H1 (cell line): ENCODE data around the gene DNAJC21. TPM values are rescaled to one million over a fixed set of nuclear protein-coding genes. Genes with fewer than 3 reads are reported as not detected.
"Not testable (repeated sequence)": the region's sequence is repeated elsewhere in the genome, so short reads cannot be mapped to it uniquely, and the experiment has no call there.

Experiments used
- CTCF ChIA-PET: fragments of 300-600 bp; sonication (Branson Sonifier 250); formaldehyde crosslinking; loops from one replicate; lab custom pipeline; 2021; ENCODE audit not compliant: partially characterized antibody; lab: Charles Lee
- POLR2A ChIA-PET: fragments of 300-600 bp; sonication (Branson Sonifier 250); formaldehyde crosslinking; loops from one replicate; lab custom pipeline; 2021; ENCODE audit warnings: inconsistent platforms; ENCODE audit not compliant: partially characterized antibody; lab: Charles Lee
- DNase-seq, 2 experiments: peaks; one replicate each; pipeline versions ENCODE4 v3.0.0 to v3.0.0-alpha.2; 2010 to 2022; ENCODE audit warnings: low spot score in 2 of 2, low read depth in 1 of 2, mixed read lengths in 1 of 2
- FAIRE-seq: peaks from 2 replicates; lab custom pipeline; 2011; peaks lifted over from hg19 to GRCh38; lab: Jason Lieb, UNC
- H2AFZ ChIP-seq: 2 replicates; pipeline ENCODE4 v1.8.1; 2012; ENCODE audit warnings: low read length, inconsistent platforms
- H2AK5ac ChIP-seq: 2 replicates; pipeline ENCODE4 v1.6.1; 2013; ENCODE audit warnings: low read depth, low read length
- H2BK120ac ChIP-seq: replicated peaks from 2 replicates; pipeline ENCODE3; 2013; ENCODE audit warnings: low read depth, low read length, inconsistent platforms
- H2BK12ac ChIP-seq: 2 replicates; pipeline ENCODE4 v1.6.1; 2013; ENCODE audit warnings: low read depth, low read length
- H2BK15ac ChIP-seq: 2 replicates; pipeline ENCODE4 v1.6.1; 2013; ENCODE audit warnings: low read length
- H2BK20ac ChIP-seq: 2 replicates; pipeline ENCODE4 v1.6.1; 2013; ENCODE audit warnings: low read length
- H2BK5ac ChIP-seq: 2 replicates; pipeline ENCODE4 v1.6.1; 2013; ENCODE audit warnings: low read depth, low read length
- H3K14ac ChIP-seq: 2 replicates; pipeline ENCODE4 v1.6.1; 2013; ENCODE audit warnings: inconsistent platforms; ENCODE audit not compliant: insufficient read length
- H3K18ac ChIP-seq: 2 replicates; pipeline ENCODE4 v1.6.1; 2013; ENCODE audit warnings: low read length; ENCODE audit errors: extremely low read depth
- H3K23ac ChIP-seq: 2 replicates; pipeline ENCODE4 v1.6.1; 2013; ENCODE audit warnings: inconsistent platforms; ENCODE audit not compliant: insufficient read length
- H3K23me2 ChIP-seq: 2 replicates; pipeline ENCODE4 v1.6.1; 2013; ENCODE audit warnings: low read depth, low read length
- H3K27ac ChIP-seq: 2 replicates; pipeline ENCODE4 v1.6.1; 2011; ENCODE audit warnings: low read depth, low read length, inconsistent platforms
- H3K27me3 ChIP-seq, 4 experiments: replicated peaks in 1 of 4; 1 replicate in 1 of 4; 2 replicates in 3 of 4; pipeline versions ENCODE4 v1.6.1 to v1.8.1; 2011 to 2013; ENCODE audit warnings: low read length in 3 of 4, mild to moderate bottlenecking in 3 of 4, inconsistent platforms in 2 of 4, mixed read lengths in 2 of 4, moderate library complexity in 1 of 4; ENCODE audit not compliant: control insufficient read depth in 3 of 4, insufficient read depth in 3 of 4; ENCODE audit errors: extremely low read depth in 1 of 4
- H3K36me3 ChIP-seq, 4 experiments: 2 replicates each; pipeline versions ENCODE4 v1.6.1 to v1.8.1; 2011 to 2013; ENCODE audit warnings: mild to moderate bottlenecking in 4 of 4, low read length in 3 of 4, moderate library complexity in 2 of 4, control low read depth in 1 of 4, inconsistent platforms in 1 of 4; ENCODE audit not compliant: insufficient read depth in 4 of 4, control insufficient read depth in 2 of 4
- H3K4ac ChIP-seq: replicated peaks from 2 replicates; pipeline ENCODE3; 2013; ENCODE audit warnings: low read length, low read depth, mixed read lengths, inconsistent platforms; ENCODE audit not compliant: insufficient read length
- H3K4me1 ChIP-seq, 4 experiments: replicated peaks in 1 of 4; 1 replicate in 1 of 4; 2 replicates in 3 of 4; pipeline versions ENCODE4 v1.6.1 to v1.8.1; 2011 to 2013; ENCODE audit warnings: low read length in 3 of 4, inconsistent platforms in 2 of 4, mixed read lengths in 1 of 4; ENCODE audit not compliant: insufficient read depth in 4 of 4, control insufficient read depth in 3 of 4
- H3K4me2 ChIP-seq, 2 experiments: 2 replicates each; pipeline versions ENCODE4 v1.6.1 to v1.8.1; 2011 to 2013; ENCODE audit warnings: low read depth in 2 of 2, low read length in 2 of 2, control low read depth in 1 of 2, inconsistent platforms in 1 of 2, mild to moderate bottlenecking in 1 of 2; ENCODE audit not compliant: insufficient read depth in 1 of 2
- H3K4me3 ChIP-seq, 4 experiments: fragments of 200-600, 300-600 bp in 1 of 4; sonication (generic), shearing (Covaris generic), sonication (Bioruptor Twin) in 1 of 4; 2 replicates each; pipeline versions ENCODE4 v1.5.1 to v1.8.1; 2011 to 2016; ENCODE audit warnings: low read length in 4 of 4, low read depth in 3 of 4, control low read depth in 2 of 4, inconsistent platforms in 2 of 4, mild to moderate bottlenecking in 2 of 4, mixed read lengths in 1 of 4, moderate library complexity in 1 of 4; ENCODE audit not compliant: insufficient read depth in 2 of 4; ENCODE audit errors: extremely low read depth in 1 of 4
- H3K56ac ChIP-seq: replicated peaks from 2 replicates; pipeline ENCODE3; 2013; ENCODE audit warnings: low read depth, mild to moderate bottlenecking, mixed read lengths, low read length, inconsistent platforms; ENCODE audit not compliant: insufficient read length
- H3K79me1 ChIP-seq: 2 replicates; pipeline ENCODE4 v1.6.1; 2013; ENCODE audit warnings: low read depth, low read length, control low read depth
- H3K79me2 ChIP-seq, 2 experiments: 2 replicates each; pipeline versions ENCODE4 v1.6.1 to v1.8.1; 2012 to 2013; ENCODE audit warnings: low read length in 2 of 2, mild to moderate bottlenecking in 2 of 2, inconsistent platforms in 1 of 2; ENCODE audit not compliant: insufficient read depth in 2 of 2, control insufficient read depth in 1 of 2
- H3K9ac ChIP-seq, 4 experiments: replicated peaks in 1 of 4; 1 replicate in 1 of 4; 2 replicates in 3 of 4; pipeline versions ENCODE4 v1.6.1 to v1.8.1; 2011 to 2013; ENCODE audit warnings: low read depth in 3 of 4, low read length in 3 of 4, control low read depth in 2 of 4, mild to moderate bottlenecking in 2 of 4, moderate library complexity in 2 of 4, inconsistent platforms in 1 of 4; ENCODE audit errors: extremely low read depth in 1 of 4
- H3K9me3 ChIP-seq, 2 experiments: 2 replicates each; pipeline versions ENCODE4 v1.6.1 to v1.8.1; 2012 to 2013; ENCODE audit warnings: mild to moderate bottlenecking in 2 of 2, moderate library complexity in 2 of 2, control low read depth in 1 of 2, inconsistent platforms in 1 of 2, low read depth in 1 of 2, low read length in 1 of 2, mixed read lengths in 1 of 2; ENCODE audit not compliant: insufficient read depth in 2 of 2
- H4K20me1 ChIP-seq, 2 experiments: replicated peaks in 1 of 2; 2 replicates each; pipeline versions ENCODE3 to v1.8.1; 2011 to 2013; ENCODE audit warnings: inconsistent platforms in 2 of 2, low read length in 2 of 2, mild to moderate bottlenecking in 1 of 2; ENCODE audit not compliant: insufficient read depth in 2 of 2, control insufficient read depth in 1 of 2
- H4K5ac ChIP-seq: 2 replicates; pipeline ENCODE4 v1.6.1; 2013; ENCODE audit warnings: low read length, low read depth, mixed read lengths, inconsistent platforms; ENCODE audit not compliant: insufficient read length
- H4K8ac ChIP-seq: 2 replicates; pipeline ENCODE4 v1.8.0; 2013; ENCODE audit warnings: mild to moderate bottlenecking, moderate library complexity, low read length, inconsistent platforms; ENCODE audit not compliant: insufficient read depth; ENCODE audit errors: extremely low read depth
- H4K91ac ChIP-seq: replicated peaks from 2 replicates; pipeline ENCODE3; 2013; ENCODE audit warnings: low read length, mixed read lengths, inconsistent platforms; ENCODE audit not compliant: insufficient read length
- WGBS, 2 experiments: shearing (Covaris generic) in 1 of 2; methylation state at CpG; one replicate each; pipeline versions ENCODE4 v1.1.6 to v1.1.7; 2013 to 2015; ENCODE audit warnings: low lambda C conversion rate in 2 of 2, mixed read lengths in 2 of 2, inconsistent platforms in 1 of 2, low coverage in 1 of 2, missing lambda C conversion rate in 1 of 2; ENCODE audit not compliant: insufficient replicate concordance in 2 of 2, insufficient coverage in 1 of 2, insufficient read length in 1 of 2; ENCODE audit errors: extremely low coverage in 1 of 2, missing lambda C conversion rate in 1 of 2; 5-methylcytosine and 5-hydroxymethylcytosine counted together
- polyA plus RNA-seq, 7 experiments: library from polyadenylated mRNA; depleted of rRNA in 3 of 7; stranded (reverse) in 5 of 7; unstranded in 2 of 7; fragments of >200 nt in 5 of 7; fragments of 200-250 nt in 2 of 7; gene quantifications; 1 replicate in 5 of 7; 2 replicates in 1 of 7; 4 replicates in 1 of 7; pipeline versions ENCODE4 v1.2.1 to v1.2.3, GENCODE V29; 2011 to 2013; ENCODE audit warnings: missing spikeins in 2 of 7, mixed read lengths in 2 of 7
- total RNA-seq: library from RNA; stranded (reverse); fragmentation: NEBNext Ultra II Directional; extraction: Animal tissue kit (Norgen Biotek cat#: 25700); gene quantifications from 2 replicates; pipeline ENCODE4 v1.2.1, GENCODE V29; 2021

DNAJC21 gene
- total and polyA plus RNA-seq, 2 of the 8 experiments (the other 6 are each of a cell fraction or from before 2014, with no cell fraction given), result 5.1 to 47.5 TPM

- H3K4me1 ChIP-seq, H2BK20ac ChIP-seq, H3K4ac ChIP-seq, H3K27ac ChIP-seq, H4K91ac ChIP-seq, H3K27me3 ChIP-seq, H3K23ac ChIP-seq, H3K23me2 ChIP-seq, H3K56ac ChIP-seq, H4K5ac ChIP-seq, H2AFZ ChIP-seq, H3K4me3 ChIP-seq, H3K4me2 ChIP-seq, H3K9ac ChIP-seq, H2BK120ac ChIP-seq, H2AK5ac ChIP-seq, H3K14ac ChIP-seq, DNase-seq, H4K8ac ChIP-seq, H2BK15ac ChIP-seq, H2BK12ac ChIP-seq, FAIRE-seq, H3K18ac ChIP-seq, H3K9me3 ChIP-seq, H2BK5ac ChIP-seq, H3K79me1 ChIP-seq, H4K20me1 ChIP-seq: not testable (repeated sequence)
- 87% methylated on average over 9 of the region's 9 CpGs; no CpG with 5 or more reads in 1 of the 2 experiments for WGBS, 2 experiments
- Histone ChIP-seq H3K36me3 (peaks cover 16 to 90% (median 61%) of the 10 kb centered on the region in 4 experiments), H3K79me2 (peaks cover 0 to 26% of the 10 kb centered on the region in 2 experiments; a peak in 3 of 4 replicates)
- ChIA-PET CTCF (interaction anchor here (0.7 to 1.7 kb wide), 3 partner anchors 71 to 1018 kb away, joined by 3 to 9 read pairs (median 3); no protein-coding TSS in a partner anchor), POLR2A (interaction anchor here (0.7 to 4.6 kb wide), 4 partner anchors 8 to 76 kb away, joined by 3 to 21 read pairs (median 3); partner anchors contain the start of genes BRIX1 and RAD1)
Measured at GRCh38 chr5:34923256-34923655, 6.1 kb upstream of the DNAJC21 start.
